ENCODE results near the gene TECPR2. TPM values are rescaled to one million over a fixed set of nuclear protein-coding genes. Genes with fewer than 3 reads are reported as not detected.

Gene TECPR2
- total and polyA plus RNA-seq, 12 donors, result 5.1 to 74.3 (median 12.9) TPM

DNA sequence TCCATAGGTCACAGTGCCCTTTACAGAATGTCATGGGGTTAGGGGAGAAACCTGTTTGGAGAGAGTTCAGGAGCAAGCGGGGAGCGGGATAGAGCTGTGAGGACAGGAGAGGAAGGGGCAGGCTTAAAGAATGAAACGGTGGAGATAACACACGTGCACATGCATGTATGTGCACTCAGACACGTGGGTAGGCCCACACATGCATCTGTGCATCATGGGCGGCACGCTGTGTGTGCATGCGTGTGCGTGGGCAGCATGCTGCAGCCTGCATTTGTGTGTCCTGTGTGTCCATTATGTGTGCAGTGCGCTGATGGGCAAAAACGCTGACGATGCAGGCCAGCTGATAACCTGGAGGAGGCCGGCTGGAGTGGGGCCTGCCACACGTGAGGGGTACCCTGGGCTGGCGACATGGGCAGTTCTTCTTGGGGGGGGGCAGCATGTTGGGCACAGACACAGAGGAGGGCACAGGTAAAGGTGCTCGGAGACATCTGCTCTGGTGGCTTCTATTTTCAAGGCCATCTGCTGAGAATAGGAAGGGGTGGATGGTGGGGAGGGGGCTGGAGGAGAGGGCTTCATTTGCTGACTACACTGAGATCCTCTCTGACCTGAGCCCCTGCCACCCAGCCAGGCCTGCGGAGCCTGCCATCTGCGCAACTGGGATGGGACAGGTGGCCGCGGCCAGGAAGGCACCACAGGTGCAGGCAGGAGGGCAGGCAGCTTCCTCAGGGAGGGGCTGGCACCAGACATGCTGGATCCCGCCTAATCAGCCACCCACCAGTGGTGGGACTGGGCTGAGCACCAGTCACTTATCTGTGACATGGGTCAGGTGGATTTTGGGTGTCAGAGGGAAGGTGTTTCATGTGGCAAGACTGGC is 151.4 kb downstream of the TECPR2 start:
- Histone ChIP-seq H3K36me3 (replicated peaks in 1 of 2) (no peaks in the 10 kb centered on the region), H3K4me3 (no peak overlapping the region), H3K27me3 (no peaks in the 10 kb centered on the region), H3K27ac (no peak overlapping the region), H3K9me3 (replicated peaks in 1 of 3) (no peaks in the 10 kb centered on the region), H3K4me1 (replicated peaks in 1 of 2) (peaks cover 4 to 10% of the 10 kb centered on the region in 2 donors)
- WGBS, 4 donors, result 86 to 89% (median 87%) methylated on average over 10 to 21 of the region's 21 CpGs
- no peak for DNase-seq
- intact Hi-C loops (cut with DNase I), result loop anchor here in 1 of 2 donors (5.0 to 10.0 kb wide), 2 partner anchors 37 to 189 kb away; no protein-coding TSS in a partner anchor
- TF ChIP-seq, protein P1, sequence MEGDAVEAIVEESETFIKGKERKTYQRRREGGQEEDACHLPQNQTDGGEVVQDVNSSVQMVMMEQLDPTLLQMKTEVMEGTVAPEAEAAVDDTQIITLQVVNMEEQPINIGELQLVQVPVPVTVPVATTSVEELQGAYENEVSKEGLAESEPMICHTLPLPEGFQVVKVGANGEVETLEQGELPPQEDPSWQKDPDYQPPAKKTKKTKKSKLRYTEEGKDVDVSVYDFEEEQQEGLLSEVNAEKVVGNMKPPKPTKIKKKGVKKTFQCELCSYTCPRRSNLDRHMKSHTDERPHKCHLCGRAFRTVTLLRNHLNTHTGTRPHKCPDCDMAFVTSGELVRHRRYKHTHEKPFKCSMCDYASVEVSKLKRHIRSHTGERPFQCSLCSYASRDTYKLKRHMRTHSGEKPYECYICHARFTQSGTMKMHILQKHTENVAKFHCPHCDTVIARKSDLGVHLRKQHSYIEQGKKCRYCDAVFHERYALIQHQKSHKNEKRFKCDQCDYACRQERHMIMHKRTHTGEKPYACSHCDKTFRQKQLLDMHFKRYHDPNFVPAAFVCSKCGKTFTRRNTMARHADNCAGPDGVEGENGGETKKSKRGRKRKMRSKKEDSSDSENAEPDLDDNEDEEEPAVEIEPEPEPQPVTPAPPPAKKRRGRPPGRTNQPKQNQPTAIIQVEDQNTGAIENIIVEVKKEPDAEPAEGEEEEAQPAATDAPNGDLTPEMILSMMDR (IDR thresholded peaks at IDR 0.05), result no peak
- no peak for TF ChIP-seq POLR2A (IDR thresholded peaks at IDR 0.05)

DNA sequence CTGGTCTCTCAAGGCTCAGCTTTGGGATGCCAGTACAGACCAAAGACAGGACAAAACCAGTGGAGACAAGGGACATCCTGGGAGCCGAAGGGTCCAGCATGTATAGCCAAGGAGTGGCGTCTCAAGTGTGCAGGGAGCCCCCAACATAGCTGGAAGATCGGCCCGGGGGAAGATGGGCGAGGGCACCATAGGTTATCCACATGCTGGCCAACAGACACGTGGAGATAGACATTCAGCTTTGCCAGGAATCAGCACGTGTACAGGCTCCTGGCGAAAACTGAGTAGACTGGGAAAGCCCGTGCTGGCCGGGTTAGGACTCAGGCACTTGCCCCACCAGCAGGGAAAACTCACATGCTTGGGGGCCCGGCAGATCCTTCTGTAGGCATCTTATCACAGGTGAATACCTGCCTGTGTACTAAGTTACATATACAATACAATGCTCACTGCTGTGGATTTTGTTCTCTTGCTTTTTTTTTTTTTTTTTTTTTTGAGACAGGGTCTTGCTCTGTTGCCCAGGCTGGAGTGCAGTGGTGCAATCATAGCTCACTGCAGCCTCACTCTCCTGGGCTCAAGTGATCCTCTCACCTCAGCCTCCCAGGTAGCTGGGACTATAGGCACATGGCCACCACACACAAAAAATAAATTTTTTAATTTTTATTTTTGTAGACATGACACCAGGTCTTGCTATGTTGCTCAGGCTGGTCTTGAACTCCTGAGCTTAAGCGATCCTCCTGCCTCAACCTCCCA is 152.4 kb downstream of the TECPR2 start:
- TF ChIP-seq, protein P1 (IDR thresholded peaks at IDR 0.05), result no peak
- no peak for TF ChIP-seq POLR2A (IDR thresholded peaks at IDR 0.05)
- 82 to 91% (median 89%) methylated on average over 11 to 12 of the region's 12 CpGs for WGBS, 4 donors

DNA sequence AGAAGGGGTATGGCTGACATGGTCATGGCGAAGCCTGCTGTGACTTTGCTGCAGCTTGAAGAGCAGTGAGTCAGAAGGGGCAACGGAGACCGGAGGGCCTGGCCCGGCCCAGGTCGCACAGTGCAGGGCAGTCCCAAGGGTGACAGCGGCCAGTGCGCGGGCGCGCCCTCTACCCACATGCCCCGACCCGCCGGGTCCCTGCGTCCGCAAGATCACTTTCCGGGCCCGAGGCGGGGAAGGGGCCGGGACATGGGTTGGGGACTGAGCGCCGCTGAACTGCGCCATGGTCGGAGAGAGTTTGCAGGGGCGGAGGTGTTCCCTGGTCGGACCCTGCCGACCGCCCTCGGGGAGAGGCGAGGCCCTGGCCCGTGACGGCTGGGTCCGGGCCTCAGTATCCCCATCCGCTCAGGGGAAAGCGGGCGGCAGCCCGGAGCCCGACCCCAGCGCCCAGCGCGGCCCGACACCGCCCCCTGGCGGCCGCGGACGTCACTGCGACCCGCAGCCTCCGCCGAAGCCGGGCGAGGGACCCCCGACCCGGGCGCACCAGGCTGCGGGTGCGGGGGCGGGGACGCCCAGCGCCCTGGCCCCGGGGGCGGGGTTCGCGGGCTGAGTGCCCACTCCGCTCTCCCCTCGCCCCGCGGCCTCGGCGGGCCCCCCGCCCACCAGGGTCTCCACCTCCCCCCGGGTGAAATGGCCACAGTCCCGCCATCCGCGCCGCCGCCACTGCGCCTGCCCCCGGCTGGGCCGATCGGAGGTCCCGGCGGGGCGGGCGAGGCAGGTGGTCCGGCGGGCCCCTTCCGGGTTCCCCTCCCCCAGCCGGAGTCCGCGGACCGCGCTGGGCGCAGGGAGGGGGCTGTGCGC is 154.0 kb downstream of the TECPR2 start:
- peak overlapping the region in 3 of 4 donors; percentile 25 to 88 (median 65) for H3K4me3 ChIP-seq
- H3K9me3 ChIP-seq (replicated peaks in 1 of 3), result no peaks in the 10 kb centered on the region
- WGBS, 4 donors, result 1 to 4% (median 2%) methylated on average over 3 to 91 of the region's 95 CpGs
- no peaks in the 10 kb centered on the region for H3K36me3 ChIP-seq (replicated peaks in 1 of 2)
- H3K4me1 ChIP-seq (replicated peaks in 1 of 2), result peaks cover 4% of the 10 kb centered on the region in 2 donors
- H3K27ac ChIP-seq, result peak overlapping the region in 2 of 5 donors; percentile 40 to 83
- intact Hi-C loops (cut with DNase I), result loop anchor here (2.0 to 10.0 kb wide), 2 partner anchors 78 to 192 kb away; no protein-coding TSS in a partner anchor
- no peak for TF ChIP-seq POLR2A (IDR thresholded peaks at IDR 0.05)
- TF ChIP-seq, protein P1 (IDR thresholded peaks at IDR 0.05), result peak; percentile 23 to 98 (median 76)
- H3K27me3 ChIP-seq, result no peaks in the 10 kb centered on the region
- peak in 6 of 7 donors; percentile 66 to 73 (median 70) for DNase-seq

More for the DNA sequence above, 152.4 kb downstream of the TECPR2 start:
- Histone ChIP-seq H3K4me3 (no peak overlapping the region), H3K4me1 (replicated peaks in 1 of 2) (peaks cover 4 to 8% of the 10 kb centered on the region in 2 donors), H3K27me3 (no peaks in the 10 kb centered on the region), H3K27ac (no peak overlapping the region), H3K9me3 (replicated peaks in 1 of 3) (no peaks in the 10 kb centered on the region), H3K36me3 (replicated peaks in 1 of 2) (no peaks in the 10 kb centered on the region)
- intact Hi-C loops (cut with DNase I), result loop anchor here in 1 of 2 donors (5.0 to 10.0 kb wide), 2 partner anchors 38 to 190 kb away; no protein-coding TSS in a partner anchor
- DNase-seq, result no peak

Measured in adrenal gland (tissue), 12 donors.